Natural killer cell (primary cell): ENCODE results near the gene CHP2. TPM values are rescaled to one million over a fixed set of nuclear protein-coding genes. Genes with fewer than 3 reads are reported as not detected.

Experiments used
- ATAC-seq, 3 donors: fragments of 150-1000 bp in 2 of 3; fragments of 200-7000 bp in 1 of 3; cut with Tn5 transposase; 1 replicate in 1 of 3; 2 replicates in 2 of 3; pipeline ENCODE4 v1.10.0; 2021; ENCODE audit warnings: mild to moderate bottlenecking in 2 of 3, moderate library complexity in 2 of 3
- DNase-seq, 2 donors: peaks; one replicate each; pipeline versions ENCODE4 v3.0.0 to v3.0.0-alpha.2; 2013 to 2021; ENCODE audit warnings: mixed read lengths in 1 of 2
- H3K27ac ChIP-seq: one replicate; pipeline ENCODE4 v1.5.1; 2013; ENCODE audit warnings: mild to moderate bottlenecking, low read length
- H3K27me3 ChIP-seq: one replicate; pipeline ENCODE4 v1.6.1; 2013; ENCODE audit warnings: low read length; ENCODE audit not compliant: control insufficient read depth, insufficient read depth
- H3K36me3 ChIP-seq: one replicate; pipeline ENCODE4 v1.6.1; 2013; ENCODE audit warnings: low read length; ENCODE audit not compliant: control insufficient read depth, insufficient read depth
- H3K4me1 ChIP-seq: one replicate; pipeline ENCODE4 v1.6.1; 2013; ENCODE audit warnings: low read length; ENCODE audit not compliant: control insufficient read depth, insufficient read depth
- H3K4me3 ChIP-seq: one replicate; pipeline ENCODE4 v1.5.1; 2013; ENCODE audit warnings: low read length
- H3K9me3 ChIP-seq: one replicate; pipeline ENCODE4 v1.6.1; 2013; ENCODE audit warnings: low read length; ENCODE audit not compliant: control insufficient read depth, insufficient read depth
- H3K27ac Mint-ChIP-seq, 2 donors: one replicate each; pipeline ENCODE4 v1.8.0; 2022; ENCODE audit warnings: mild to moderate bottlenecking in 2 of 2, mixed read lengths in 2 of 2, moderate library complexity in 1 of 2
- H3K27me3 Mint-ChIP-seq, 2 donors: one replicate each; pipeline ENCODE4 v1.8.0; 2022; ENCODE audit warnings: low read depth in 2 of 2, mixed read lengths in 2 of 2
- H3K36me3 Mint-ChIP-seq: one replicate; pipeline ENCODE4 v1.8.0; 2022; ENCODE audit warnings: mixed read lengths
- H3K4me1 Mint-ChIP-seq, 2 donors: one replicate each; pipeline ENCODE4 v1.8.0; 2022; ENCODE audit warnings: mixed read lengths in 2 of 2
- H3K4me3 Mint-ChIP-seq: one replicate; pipeline ENCODE4 v1.8.0; 2022; ENCODE audit warnings: mild to moderate bottlenecking, moderate library complexity, mixed read lengths
- H3K9me3 Mint-ChIP-seq, 2 donors: one replicate each; pipeline ENCODE4 v1.8.0; 2022; ENCODE audit warnings: mixed read lengths in 2 of 2
- CTCF ChIP-seq: fragments of 200-600 bp; IDR thresholded peaks from one replicate; pipeline ENCODE4 v1.8.0; 2022; ENCODE audit warnings: antibody characterized with exemption
- WGBS: methylation state at CpG from one replicate; pipeline ENCODE4 v1.1.7; 2013; ENCODE audit warnings: missing lambda C conversion rate; ENCODE audit not compliant: insufficient coverage; 5-methylcytosine and 5-hydroxymethylcytosine counted together
- intact Hi-C: fragments of 100-400 bp; cut with micrococcal nuclease; formaldehyde crosslinking; loops from one replicate; pipeline ENCODE4 v1.14.2; 2022
- total RNA-seq, 4 donors: library from RNA; stranded (reverse); fragments of 120-200 nt in 1 of 4; gene quantifications; one replicate each; pipeline versions ENCODE4 v1.2.3 to v1.2.4, GENCODE V29; 2013 to 2022

CHP2 gene
- total RNA-seq, 3 donors from 2014 or later (not counting 1 experiment from before 2014, with no cell fraction given): not detected

GRCh38 chr16:23757116-23757515 is 2.3 kb downstream of the CHP2 start:
- no peak overlapping the region for H3K4me3 Mint-ChIP-seq
- H3K4me1 ChIP-seq: peaks cover 9% of the 10 kb centered on the region
- no peak for ATAC-seq
- 93% methylated on average over 9 of the region's 9 CpGs for WGBS
- no peak overlapping the region for H3K27ac Mint-ChIP-seq
- H3K27me3 ChIP-seq: peaks cover 13% of the 10 kb centered on the region
- intact Hi-C loops: no loop called here
- no peaks in the 10 kb centered on the region for H3K9me3 Mint-ChIP-seq
- H3K27ac ChIP-seq: no peak overlapping the region
- H3K36me3 ChIP-seq: no peaks in the 10 kb centered on the region
- TF ChIP-seq CTCF: no peak
- H3K4me1 Mint-ChIP-seq: peaks cover 0 to 11% of the 10 kb centered on the region in 2 donors
- peaks cover 33 to 50% of the 10 kb centered on the region in 2 donors for H3K27me3 Mint-ChIP-seq
- no peak overlapping the region for H3K4me3 ChIP-seq
- H3K9me3 ChIP-seq: no peaks in the 10 kb centered on the region
- H3K36me3 Mint-ChIP-seq: no peaks in the 10 kb centered on the region
- no peak for DNase-seq

- DNase-seq (no peak), ATAC-seq (no peak)
- H3K27me3 ChIP-seq: peaks cover 13% of the 10 kb centered on the region
- H3K4me3 ChIP-seq: no peak overlapping the region
- H3K4me1 ChIP-seq: peaks cover 9% of the 10 kb centered on the region
- Mint-ChIP-seq H3K4me1 (peaks cover 0 to 11% of the 10 kb centered on the region in 2 donors), H3K27ac (no peak overlapping the region), H3K4me3 (no peak overlapping the region), H3K27me3 (peaks cover 31 to 45% of the 10 kb centered on the region in 2 donors), H3K36me3 (no peaks in the 10 kb centered on the region), H3K9me3 (no peaks in the 10 kb centered on the region)
- H3K36me3 ChIP-seq: no peaks in the 10 kb centered on the region
- intact Hi-C loops: no loop called here
- no peak for TF ChIP-seq CTCF
- no peaks in the 10 kb centered on the region for H3K9me3 ChIP-seq
- 94% methylated on average over 5 of the region's 6 CpGs for WGBS
- no peak overlapping the region for H3K27ac ChIP-seq
These were observed 3.3 kb downstream of the CHP2 start for GRCh38 chr16:23757937-23758619.

- no peaks in the 10 kb centered on the region for H3K9me3 ChIP-seq
- H3K36me3 ChIP-seq: no peaks in the 10 kb centered on the region
- TF ChIP-seq CTCF: no peak
- ATAC-seq (no peak), DNase-seq (no peak)
- no peak overlapping the region for H3K4me3 ChIP-seq
- intact Hi-C loops: no loop called here
- peaks cover under 1 to 8% of the 10 kb centered on the region in 2 donors for H3K27me3 Mint-ChIP-seq
- no peak overlapping the region for H3K27ac ChIP-seq
- H3K4me1 Mint-ChIP-seq: no peaks in the 10 kb centered on the region
- no peaks in the 10 kb centered on the region for H3K4me1 ChIP-seq
- H3K9me3 Mint-ChIP-seq: no peaks in the 10 kb centered on the region
- H3K4me3 Mint-ChIP-seq: no peak overlapping the region
- no peaks in the 10 kb centered on the region for H3K36me3 Mint-ChIP-seq
- peaks cover 3% of the 10 kb centered on the region for H3K27me3 ChIP-seq
- H3K27ac Mint-ChIP-seq: no peak overlapping the region
These were observed 11.1 kb downstream of the CHP2 start for GRCh38 chr16:23765933-23766332.

- DNase-seq (no peak), ATAC-seq (no peak)
- no peak overlapping the region for H3K27ac ChIP-seq
- H3K36me3 Mint-ChIP-seq: no peaks in the 10 kb centered on the region
- H3K4me1 Mint-ChIP-seq: no peaks in the 10 kb centered on the region
- no peak overlapping the region for H3K4me3 Mint-ChIP-seq
- WGBS: 89% methylated on average over 2 of the region's 2 CpGs
- H3K9me3 ChIP-seq: no peaks in the 10 kb centered on the region
- peaks cover 3% of the 10 kb centered on the region for H3K27me3 ChIP-seq
- H3K36me3 ChIP-seq: no peaks in the 10 kb centered on the region
- intact Hi-C loops: no loop called here
- peaks cover 17% of the 10 kb centered on the region in 2 donors for H3K27me3 Mint-ChIP-seq
- H3K4me1 ChIP-seq: no peaks in the 10 kb centered on the region
- TF ChIP-seq CTCF: no peak
- H3K4me3 ChIP-seq: no peak overlapping the region
- H3K9me3 Mint-ChIP-seq: no peaks in the 10 kb centered on the region
- no peak overlapping the region for H3K27ac Mint-ChIP-seq
These were observed 13.8 kb downstream of the CHP2 start for GRCh38 chr16:23768581-23768980.
